Activated CD4-positive, alpha-beta T cell treated with anti-CD3 and anti-CD28 coated beads for 24 hours (primary cell): Measurements from ENCODE around the gene SLC25A40.
A peak's percentile ranks its signal among the peaks of the same experiment; 100 is the strongest.
"Not testable (repeated sequence)": the region's sequence is repeated elsewhere in the genome, so short reads cannot be mapped to it uniquely, and the experiment has no call there.

Experiments used
- DNase-seq, 2 donors: peaks; one replicate each; pipeline ENCODE4 v3.0.0-alpha.2; 2020; ENCODE audit warnings: low read depth in 2 of 2

Gene SLC25A40, protein sequence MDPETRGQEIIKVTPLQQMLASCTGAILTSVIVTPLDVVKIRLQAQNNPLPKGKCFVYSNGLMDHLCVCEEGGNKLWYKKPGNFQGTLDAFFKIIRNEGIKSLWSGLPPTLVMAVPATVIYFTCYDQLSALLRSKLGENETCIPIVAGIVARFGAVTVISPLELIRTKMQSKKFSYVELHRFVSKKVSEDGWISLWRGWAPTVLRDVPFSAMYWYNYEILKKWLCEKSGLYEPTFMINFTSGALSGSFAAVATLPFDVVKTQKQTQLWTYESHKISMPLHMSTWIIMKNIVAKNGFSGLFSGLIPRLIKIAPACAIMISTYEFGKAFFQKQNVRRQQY

DNA sequence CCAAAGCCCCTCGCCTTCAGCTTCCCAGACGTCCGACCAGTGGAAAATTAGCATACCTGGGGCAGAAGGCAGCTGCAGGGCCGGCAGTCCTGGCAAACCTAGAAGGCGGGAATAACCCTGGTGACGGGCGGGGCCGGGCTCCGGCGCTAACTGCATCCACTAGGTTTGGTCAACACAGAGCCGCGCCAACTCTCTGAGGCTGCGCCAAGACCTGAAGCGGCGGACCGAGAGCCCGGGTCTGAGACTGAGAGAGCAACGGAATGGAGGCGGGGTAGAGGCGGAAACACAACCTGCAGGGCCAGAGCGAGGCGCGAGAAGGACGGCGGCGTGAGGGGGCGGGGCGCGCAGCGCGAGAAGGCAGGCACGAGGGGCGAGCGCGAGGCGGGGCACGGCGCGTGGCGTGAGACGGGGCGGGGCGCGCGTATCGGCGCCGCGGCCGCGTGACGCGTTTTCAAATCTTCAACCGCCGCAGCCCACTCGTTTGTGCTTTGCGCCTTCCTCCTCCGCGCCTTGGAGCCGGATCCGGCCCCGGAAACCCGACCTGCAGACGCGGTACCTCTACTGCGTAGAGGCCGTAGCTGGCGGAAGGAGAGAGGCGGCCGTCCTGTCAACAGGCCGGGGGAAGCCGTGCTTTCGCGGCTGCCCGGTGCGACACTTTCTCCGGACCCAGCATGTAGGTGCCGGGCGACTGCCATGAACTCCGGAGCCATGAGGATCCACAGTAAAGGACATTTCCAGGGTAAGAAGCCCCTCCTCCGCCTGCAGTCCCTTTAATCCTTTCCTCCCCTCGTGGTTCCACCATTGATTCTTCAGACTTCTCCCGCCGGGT, at the start of gene SLC25A40, which contains the start of gene DBF4:
Gene SLC25A40 (minus strand): TSS at position 321 of the 829 bp plus-strand sequence. CDS start 17,633 bp downstream, outside the sequence.
Gene DBF4 (plus strand): TSS at position 454 of the 829 bp plus-strand sequence. CDS start 240 bp downstream, at position 694.
- peak; percentile 92 to 95 for DNase-seq

DNA sequence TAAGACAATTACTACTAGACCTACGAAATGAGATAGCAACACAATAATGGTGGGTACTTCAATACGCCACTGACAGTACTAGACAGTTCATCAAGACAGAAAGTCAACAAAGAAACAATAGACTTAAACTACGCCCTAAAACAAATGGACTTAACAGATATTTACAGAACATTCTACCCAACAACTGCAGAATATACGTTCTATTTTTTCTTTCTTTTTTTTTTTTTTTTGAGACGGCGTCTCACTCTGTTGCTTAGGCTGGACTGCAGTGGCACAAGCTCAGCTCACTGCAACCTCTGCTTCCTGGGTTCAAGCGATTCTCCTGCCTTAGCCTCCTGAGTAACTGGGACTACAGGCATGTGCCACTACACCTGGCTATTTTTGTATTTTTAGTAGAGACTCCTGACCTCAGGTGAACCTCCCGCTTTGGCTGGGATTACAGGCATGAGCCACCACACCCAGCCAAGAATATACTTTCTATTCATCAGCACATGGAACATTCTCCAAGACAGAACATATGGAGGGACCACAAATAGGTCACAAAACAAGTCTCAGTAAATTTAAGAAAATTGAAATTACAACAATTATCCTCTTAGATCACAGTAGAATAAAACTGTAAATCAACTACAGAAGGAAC, 46.7 kb upstream of the SLC25A40 start:
- not testable (repeated sequence) for DNase-seq

DNA sequence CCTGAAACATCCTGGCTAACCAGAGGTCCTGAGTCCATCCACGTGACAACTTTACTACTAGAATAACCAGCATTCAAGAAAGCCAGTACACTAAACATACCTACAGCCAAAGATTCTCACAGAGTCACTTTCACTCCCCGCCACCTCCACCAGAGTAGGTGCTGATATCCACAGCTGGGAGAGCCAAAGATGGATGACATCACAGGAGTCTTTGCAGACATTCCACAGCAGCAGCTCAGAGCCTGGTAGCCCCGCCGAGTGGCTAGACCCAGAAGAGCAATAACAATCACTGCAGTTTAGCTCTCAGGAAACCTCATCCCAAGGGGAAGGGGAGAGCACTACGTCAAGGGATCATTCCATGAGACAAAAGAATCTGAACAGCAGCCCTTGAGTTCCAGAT, 44.4 kb upstream of the SLC25A40 start:
- no peak for DNase-seq

DNA sequence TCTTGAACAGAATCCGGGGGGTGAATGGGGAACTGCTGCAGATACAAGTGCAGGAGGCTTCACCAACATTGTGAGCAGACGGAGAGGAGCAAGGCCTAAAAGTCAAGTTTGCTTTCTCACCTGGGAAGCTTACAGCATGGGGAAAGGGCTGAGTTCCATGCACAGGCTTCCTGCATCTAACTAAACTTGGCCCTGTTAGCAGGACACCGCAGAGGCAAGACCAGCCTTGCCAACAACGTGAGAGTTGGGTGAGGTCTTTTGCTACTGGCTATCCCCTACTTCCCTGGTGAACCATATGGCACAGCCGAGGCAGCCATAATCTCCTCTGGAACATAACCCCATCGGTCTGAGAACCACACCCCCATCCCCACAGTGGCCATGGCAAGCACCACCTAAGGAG, 43.7 kb upstream of the SLC25A40 start:
- DNase-seq: no peak

DNA sequence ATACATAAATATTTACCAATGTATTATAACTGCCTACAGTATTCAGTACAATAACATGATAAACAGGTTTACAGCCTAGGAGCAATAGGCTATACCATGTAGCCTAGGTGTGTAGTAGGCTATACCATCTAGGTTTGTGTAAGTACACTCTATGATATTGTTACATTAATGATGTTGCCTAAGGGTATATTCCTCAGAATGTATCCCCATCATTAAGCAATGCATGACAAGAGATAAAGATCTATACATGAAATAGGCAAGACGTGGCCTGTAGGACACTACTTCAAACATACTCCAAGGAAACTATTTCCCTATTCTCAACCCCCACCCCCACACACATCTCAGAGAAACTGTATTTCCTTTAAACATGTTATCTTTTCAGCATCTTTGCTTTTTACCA, 42.6 kb upstream of the SLC25A40 start:
- DNase-seq: no peak

DNA sequence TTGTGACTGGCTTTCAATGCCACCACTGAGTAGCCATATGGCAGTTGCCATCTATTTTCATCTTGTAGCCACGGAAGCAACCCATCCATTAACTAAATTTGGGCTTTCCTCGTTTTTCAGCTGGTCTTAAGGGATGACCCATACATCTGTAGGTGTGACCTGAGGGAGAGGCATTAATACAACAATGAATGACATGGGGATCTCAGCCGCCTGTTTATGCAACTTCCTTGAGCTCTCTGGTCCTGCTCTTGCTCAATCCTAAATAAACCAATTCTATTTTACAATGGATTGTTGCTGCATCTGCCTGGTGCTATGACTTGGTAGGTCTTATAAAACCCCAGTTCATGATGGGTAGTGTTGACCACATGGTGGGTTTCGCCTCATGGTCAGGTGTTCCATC, 36.0 kb upstream of the SLC25A40 start:
- no peak for DNase-seq

DNA sequence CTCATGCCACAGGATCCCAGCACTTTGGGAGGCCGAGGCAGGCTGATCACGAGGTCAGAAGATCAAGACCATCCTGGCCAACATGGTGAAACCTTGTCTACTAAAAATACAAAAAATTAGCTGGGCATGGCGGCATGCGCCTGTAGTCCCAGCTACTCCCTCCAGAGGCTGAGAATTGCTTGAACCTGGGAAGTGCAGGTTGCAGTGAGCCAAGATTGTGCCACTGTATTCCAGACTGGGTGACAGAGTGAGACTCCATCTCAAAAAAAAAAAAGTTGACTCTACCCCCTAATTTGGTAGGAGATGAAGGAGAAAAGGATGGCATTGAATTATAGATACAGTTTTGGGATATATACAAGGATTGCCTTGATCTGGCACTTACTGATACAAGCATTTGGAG, 32.7 kb upstream of the SLC25A40 start:
- not testable (repeated sequence) for DNase-seq

DNA sequence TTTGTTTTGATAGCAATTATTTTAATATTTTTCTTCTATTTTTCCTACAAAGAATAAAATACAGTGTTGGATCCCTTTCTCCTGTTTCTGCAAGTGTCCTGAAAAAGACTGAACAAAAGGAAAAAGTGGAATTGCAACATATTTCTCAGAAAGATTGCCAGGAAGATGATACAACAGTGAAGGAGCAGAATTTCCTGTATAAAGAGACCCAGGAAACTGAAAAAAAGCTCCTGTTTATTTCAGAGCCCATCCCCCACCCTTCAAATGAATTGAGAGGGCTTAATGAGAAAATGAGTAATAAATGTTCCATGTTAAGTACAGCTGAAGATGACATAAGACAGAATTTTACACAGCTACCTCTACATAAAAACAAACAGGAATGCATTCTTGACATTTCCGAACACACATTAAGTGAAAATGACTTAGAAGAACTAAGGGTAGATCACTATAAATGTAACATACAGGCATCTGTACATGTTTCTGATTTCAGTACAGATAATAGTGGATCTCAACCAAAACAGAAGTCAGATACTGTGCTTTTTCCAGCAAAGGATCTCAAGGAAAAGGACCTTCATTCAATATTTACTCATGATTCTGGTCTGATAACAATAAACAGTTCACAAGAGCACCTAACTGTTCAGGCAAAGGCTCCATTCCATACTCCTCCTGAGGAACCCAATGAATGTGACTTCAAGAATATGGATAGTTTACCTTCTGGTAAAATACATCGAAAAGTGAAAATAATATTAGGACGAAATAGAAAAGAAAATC, 31.2 kb upstream of the SLC25A40 start:
- DNase-seq: not testable (repeated sequence)

DNA sequence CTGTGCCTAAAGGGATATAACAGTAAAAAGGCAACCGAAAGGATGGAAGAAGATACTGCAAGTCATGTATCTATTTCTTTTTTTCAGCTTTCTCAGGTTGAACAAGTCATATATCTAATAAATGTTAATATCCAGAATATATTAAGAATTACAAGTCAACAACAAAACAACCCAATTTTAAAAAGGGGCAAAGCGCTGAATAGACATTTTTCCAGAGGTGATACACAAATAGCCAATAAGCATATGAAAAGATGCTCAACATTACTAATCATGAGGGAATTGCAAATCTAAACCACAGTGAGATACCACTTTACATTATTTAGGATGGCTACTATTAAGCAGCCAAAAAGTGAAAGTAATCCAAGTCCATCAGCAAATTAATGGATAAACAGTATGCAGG, 23.1 kb upstream of the SLC25A40 start:
- no peak for DNase-seq

DNA sequence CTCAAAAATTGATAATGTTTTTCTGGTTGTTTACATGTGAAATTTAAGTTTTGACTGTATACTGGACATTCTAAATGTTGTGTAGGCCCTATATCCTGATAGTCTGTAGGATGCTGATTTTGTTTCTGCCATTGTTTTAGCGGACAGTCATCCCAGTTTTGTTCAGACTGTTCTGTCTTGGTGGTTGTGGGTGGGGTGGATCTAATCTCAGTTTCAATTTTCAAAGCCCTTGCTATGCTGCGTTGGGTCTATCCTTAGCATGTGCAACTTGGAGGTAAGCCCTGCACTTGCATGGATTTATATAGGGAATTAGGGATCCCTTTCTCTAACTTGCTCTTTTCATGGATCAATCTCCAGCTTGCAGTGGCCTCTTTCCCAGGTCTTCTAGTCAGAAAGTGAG, 19.2 kb upstream of the SLC25A40 start:
- no peak for DNase-seq

DNA sequence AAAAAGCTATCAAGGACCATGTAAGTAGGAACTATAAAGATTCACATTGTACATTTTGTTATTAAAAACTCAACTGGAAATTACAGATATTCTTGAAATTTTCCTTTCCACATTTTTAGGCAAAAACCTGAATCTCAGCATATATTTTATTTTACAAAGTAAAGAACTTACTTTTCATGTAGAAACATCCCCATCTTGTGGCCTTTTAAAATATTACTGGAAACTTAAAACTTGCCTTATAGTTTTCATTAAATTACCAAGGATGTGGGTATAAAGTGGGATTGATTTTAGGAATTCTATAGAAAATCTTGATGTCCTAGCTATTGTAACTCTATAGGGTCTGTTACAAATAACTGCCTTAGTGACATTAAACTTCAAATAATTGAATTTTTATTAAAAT, 10.7 kb upstream of the SLC25A40 start:
- DNase-seq: no peak

DNA sequence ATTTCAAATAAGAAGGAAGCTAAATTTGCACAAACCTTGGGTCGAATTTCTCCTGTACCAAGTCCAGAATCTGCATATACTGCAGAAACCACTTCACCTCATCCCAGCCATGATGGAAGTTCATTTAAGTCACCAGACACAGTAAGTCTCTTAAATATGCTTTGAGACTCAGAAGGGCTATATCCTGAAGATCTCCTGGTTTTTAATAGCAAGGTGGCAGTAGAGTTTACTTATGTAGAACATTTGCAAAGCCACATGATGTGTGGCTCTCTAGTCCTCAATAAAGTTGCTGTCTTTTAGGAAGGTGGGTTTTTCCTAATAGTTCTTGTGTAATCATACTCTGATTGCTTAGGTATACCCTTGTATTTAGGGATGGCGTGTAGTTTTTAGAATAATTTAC, 8.9 kb upstream of the SLC25A40 start:
- no peak for DNase-seq

DNA sequence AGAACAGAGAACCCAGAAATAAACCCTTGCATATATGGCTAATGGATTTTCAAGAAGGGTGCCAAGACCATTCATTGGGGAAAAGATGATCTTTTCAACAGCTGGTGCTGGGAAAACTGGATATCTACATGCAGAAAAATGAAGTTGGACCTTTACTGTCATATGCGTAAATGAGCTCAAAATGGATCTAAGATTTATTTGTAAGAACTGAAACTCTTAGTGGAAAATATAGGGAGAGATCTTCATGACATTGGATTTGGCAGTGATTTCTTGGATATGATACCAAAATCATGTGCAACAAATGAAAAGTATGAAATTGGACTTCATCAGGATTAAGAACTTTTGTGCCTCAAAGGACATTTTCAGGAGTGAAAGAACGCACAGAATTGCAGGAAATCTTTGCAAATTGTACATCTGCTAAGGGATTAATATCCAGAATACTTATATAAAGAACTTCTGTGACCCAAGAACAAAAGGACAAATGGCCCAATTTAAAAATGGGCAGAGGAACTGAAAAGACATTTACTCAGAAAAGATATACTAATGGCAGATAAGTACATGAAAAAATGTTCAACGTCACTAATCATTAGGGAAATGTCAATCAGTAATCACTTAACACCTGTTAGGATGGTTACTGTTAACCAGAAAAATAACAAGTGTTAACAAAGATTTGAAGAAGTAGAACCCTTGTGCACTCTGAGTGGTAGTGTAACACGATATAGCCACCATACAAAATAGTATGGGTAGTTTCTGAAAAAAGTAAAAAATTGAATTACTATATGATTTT, 6.2 kb upstream of the SLC25A40 start:
- DNase-seq: no peak

DNA sequence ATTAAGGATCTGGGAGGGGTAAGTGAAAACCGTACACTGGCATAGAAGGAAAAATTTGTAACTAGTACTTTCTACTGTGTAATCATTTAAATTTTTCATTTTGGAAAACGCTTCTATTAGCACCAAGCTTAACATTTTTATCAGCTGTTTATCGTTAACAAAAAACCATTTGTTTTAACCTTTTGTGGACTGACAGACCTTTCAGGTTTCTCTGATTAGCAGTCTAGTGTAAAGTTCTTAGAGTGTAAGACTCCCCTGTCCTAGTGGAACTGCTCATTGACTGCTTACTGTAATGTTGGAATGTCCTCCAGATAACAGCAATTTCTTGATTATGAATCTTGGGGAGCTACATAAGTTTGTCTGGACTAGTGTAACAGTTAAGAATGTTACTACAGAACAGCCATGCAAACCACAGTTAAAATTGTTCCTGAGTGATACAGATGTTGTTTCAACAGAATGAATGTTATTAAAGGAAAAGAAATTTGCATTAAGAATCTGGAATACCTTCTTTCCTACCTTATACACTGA, 2.1 kb upstream of the SLC25A40 start:
- no peak for DNase-seq

DNA sequence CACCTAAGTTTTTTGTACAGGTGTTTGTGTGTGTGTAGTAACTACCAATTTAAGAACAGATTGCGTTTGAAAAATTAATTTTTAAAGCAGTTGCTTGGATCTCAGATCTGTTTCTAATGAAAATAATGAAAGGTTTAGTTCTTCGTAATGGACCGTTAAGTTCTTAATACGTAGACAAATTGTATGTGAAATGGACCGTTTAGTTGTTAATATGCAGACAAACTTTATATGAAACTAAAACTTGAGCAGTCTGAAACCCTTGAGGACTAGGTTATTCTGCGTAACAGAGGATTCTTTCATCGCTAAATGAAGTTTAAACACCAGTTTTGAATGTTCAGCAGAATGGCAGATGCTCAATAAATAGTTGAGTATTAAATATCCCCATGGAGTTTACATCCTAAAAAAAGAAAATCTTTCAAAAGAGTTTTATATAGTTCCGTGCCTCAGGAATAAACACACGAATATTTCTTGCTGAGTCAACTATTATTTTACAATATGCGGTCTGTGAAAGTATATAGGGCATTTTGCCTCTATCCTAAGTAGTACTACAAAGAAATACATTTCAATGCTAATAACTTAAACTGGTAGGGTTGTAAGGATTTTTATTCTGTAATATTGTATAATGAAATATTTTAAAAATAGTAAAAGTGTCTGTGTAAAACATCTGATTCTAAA, 1.3 kb upstream of the SLC25A40 start:
- DNase-seq: no peak

DNA sequence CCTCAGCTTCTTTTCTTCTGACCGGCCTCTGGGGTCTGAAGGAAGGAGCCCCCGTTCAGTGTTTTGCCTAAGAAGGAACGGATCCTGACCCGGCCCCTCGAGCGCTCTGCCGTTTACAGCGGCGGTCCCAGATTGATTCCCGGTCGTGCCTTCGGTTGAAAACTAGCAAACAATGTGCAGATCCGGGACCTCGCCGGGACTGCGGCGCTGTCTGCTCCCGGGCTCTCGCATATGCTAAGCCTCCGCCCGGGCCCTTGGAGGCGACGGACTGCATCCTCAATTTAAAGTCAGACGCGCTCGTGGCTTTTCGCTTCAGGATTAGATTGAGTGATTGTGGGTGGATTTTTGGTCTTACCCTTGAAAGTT, 692 bp upstream of the SLC25A40 start:
- peak; percentile 14 to 18 for DNase-seq

DNA sequence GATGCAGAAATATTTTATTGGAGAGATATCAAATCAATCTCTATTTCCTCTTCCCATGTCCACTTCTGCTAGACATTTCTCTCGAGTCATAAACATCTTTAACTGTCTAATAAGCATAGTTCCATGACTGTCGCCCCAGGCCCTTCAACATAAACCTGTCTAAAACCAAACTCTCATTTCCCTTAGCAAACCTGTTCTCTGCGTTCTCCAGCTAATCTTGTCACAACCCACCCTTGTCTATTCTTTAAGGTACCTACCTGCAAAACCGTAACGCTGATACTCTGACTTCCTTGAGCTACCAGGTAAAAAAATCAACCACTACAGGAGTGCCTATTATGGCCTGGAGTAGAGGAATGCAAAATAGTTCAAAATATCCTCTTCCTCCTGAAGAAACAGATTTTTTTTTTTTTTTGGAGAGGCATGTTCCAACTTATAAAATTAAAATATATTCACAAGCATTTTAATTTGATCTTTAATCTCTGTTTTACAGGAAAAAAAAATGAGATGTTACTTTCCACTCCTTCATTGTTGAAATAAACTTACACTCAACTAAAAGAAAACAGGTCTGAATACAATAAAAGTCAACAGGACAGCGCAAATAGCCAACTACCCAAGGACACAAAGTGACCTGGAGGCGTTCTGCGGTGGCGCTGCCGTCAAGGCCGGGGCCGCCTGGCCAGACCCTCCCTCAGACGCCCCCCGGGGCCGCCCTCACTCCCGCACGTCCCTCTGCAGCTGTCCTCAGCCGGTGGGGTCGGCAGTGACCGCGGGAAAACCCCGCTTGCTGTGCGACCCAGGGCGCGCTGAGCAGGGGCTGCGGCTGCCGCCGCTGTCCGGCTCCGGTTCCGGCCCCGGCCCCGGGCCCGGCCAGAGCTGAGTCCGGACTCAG, 765 bp downstream of the SLC25A40 start:
- no peak for DNase-seq

DNA sequence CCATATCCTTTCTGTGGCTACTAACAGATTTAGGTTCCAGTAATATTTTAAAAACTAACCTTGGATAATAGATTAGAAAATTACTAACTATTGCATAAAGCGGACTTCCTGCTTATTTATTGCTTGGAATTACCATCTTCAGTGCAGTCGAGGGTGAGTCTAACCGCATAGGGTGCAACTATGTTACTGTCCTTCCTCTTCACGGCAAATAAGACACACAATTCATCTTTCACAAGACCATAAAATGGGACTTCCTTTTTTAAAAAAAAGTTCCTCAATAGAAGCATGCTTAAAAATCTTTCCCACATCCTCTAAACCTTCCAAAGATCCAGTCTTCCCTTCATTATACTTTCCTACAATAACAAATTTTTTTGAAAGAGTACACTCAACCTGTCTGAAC, 2.1 kb downstream of the SLC25A40 start:
- DNase-seq: no peak

DNA sequence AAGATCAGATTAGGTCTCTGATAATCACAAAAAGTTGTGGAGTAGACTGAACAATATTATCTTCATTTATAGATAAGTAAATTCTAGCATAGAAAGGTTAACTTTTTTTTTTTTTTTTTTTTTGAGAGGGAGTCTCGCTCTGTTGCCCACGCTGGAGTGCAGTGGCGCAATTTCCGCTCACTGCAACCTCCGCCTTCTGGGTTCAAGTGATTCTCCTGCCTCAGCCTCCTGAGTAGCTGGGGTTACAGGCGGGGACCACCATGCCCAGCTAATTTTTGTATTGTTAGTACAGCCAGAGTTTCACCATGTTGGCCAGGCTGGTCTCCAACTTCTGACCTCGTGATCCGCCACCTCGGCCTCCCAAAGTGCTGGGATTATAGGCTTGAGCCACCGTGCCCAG, 2.8 kb downstream of the SLC25A40 start:
- DNase-seq: not testable (repeated sequence)
